Kidney (tissue), 14 donors: ENCODE results near the gene ARAP3. TPM values are rescaled to one million over a fixed set of nuclear protein-coding genes. Genes with fewer than 3 reads are reported as not detected.

Experiments
- DNase-seq, 5 donors: peaks; one replicate each; pipeline ENCODE4 v3.0.0-alpha.2; 2013 to 2020
- FAIRE-seq: peaks from 2 replicates; lab custom pipeline; 2012; peaks lifted over from hg19 to GRCh38; lab: Jason Lieb, UNC
- H3K27ac ChIP-seq, 2 donors: one replicate each; pipeline ENCODE4 v1.7.0; 2013; ENCODE audit warnings: low read depth in 2 of 2, low read length in 2 of 2, inconsistent platforms in 1 of 2
- H3K27me3 ChIP-seq: one replicate; pipeline ENCODE4 v1.7.1; 2013; ENCODE audit warnings: low read length, inconsistent platforms; ENCODE audit not compliant: control insufficient read depth, insufficient read depth
- H3K36me3 ChIP-seq, 3 donors: one replicate each; pipeline versions ENCODE4 v1.7.0 to v1.7.1; 2013; ENCODE audit warnings: low read length in 3 of 3, control low read depth in 1 of 3, inconsistent platforms in 1 of 3; ENCODE audit not compliant: insufficient read depth in 3 of 3, control insufficient read depth in 2 of 3
- H3K4me1 ChIP-seq, 3 donors: one replicate each; pipeline versions ENCODE4 v1.7.0 to v1.7.1; 2013; ENCODE audit warnings: low read length in 3 of 3, inconsistent platforms in 1 of 3, low read depth in 1 of 3; ENCODE audit not compliant: control insufficient read depth in 2 of 3, insufficient read depth in 2 of 3
- H3K4me3 ChIP-seq, 3 donors: one replicate each; pipeline versions ENCODE4 v1.7.0 to v1.8.1; 2013; ENCODE audit warnings: low read length in 3 of 3, control low read depth in 1 of 3, inconsistent platforms in 1 of 3
- H3K9ac ChIP-seq, 3 donors: one replicate each; pipeline versions ENCODE4 v1.7.0 to v1.7.1; 2013; ENCODE audit warnings: low read length in 3 of 3, control low read depth in 1 of 3, inconsistent platforms in 1 of 3
- H3K9me3 ChIP-seq, 3 donors: one replicate each; pipeline versions ENCODE4 v1.7.0 to v1.7.1; 2013; ENCODE audit warnings: low read length in 3 of 3, control low read depth in 1 of 3, inconsistent platforms in 1 of 3; ENCODE audit not compliant: control insufficient read depth in 2 of 3, insufficient read depth in 1 of 3
- intact Hi-C: fragments of 100-400 bp; cut with DNase I; formaldehyde crosslinking; loops from one replicate; pipeline ENCODE4 v1.11.1; 2022
- polyA plus RNA-seq: library from polyadenylated mRNA; stranded (reverse); fragments of 350-450 nt; fragmentation: Illumina TruSeq; extraction: RNeasy Lipid Tissue Mini Kit (QIAGEN cat#74804); gene quantifications from one replicate; pipeline ENCODE4 v1.2.3, GENCODE V29; 2014; ENCODE audit warnings: low read depth, low replicate concordance; ENCODE audit not compliant: insufficient read depth
- total RNA-seq: library from RNA; stranded (reverse); fragmentation: NEBNext Ultra II Directional; extraction: Animal tissue kit (Norgen Biotek cat#: 25700); gene quantifications from one replicate; pipeline ENCODE4 v1.2.1, GENCODE V29; 2021
- TF ChIP-seq, protein P1 (sequence below): IDR thresholded peaks from 3 replicates; pipeline ENCODE4 v1.5.1; 2012; ENCODE audit warnings: mild to moderate bottlenecking, moderate library complexity, borderline replicate concordance; ENCODE audit not compliant: insufficient read depth; ENCODE audit errors: extremely low read depth
- donor health status: control.
- donor health status: control.
- donor health status: control.
- donor health status: control.
- donor health status: control.
- donor health status: DM: yes; HTN: yes; CAD: no.
- donor health status: Normal renal cell carcinoma (clear cell type).

Gene ARAP3
- total and polyA plus RNA-seq, 2 donors from 2014 or later: 7.2 to 19.8 TPM

- TF ChIP-seq, protein P1, sequence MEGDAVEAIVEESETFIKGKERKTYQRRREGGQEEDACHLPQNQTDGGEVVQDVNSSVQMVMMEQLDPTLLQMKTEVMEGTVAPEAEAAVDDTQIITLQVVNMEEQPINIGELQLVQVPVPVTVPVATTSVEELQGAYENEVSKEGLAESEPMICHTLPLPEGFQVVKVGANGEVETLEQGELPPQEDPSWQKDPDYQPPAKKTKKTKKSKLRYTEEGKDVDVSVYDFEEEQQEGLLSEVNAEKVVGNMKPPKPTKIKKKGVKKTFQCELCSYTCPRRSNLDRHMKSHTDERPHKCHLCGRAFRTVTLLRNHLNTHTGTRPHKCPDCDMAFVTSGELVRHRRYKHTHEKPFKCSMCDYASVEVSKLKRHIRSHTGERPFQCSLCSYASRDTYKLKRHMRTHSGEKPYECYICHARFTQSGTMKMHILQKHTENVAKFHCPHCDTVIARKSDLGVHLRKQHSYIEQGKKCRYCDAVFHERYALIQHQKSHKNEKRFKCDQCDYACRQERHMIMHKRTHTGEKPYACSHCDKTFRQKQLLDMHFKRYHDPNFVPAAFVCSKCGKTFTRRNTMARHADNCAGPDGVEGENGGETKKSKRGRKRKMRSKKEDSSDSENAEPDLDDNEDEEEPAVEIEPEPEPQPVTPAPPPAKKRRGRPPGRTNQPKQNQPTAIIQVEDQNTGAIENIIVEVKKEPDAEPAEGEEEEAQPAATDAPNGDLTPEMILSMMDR: no peak
- Histone ChIP-seq H3K4me1 (peaks cover 0 to 5% (median 4%) of the 10 kb centered on the region in 3 donors), H3K9me3 (no peaks in the 10 kb centered on the region), H3K9ac (no peak overlapping the region), H3K27me3 (peaks cover 7% of the 10 kb centered on the region), H3K36me3 (no peaks in the 10 kb centered on the region), H3K27ac (no peak overlapping the region), H3K4me3 (no peak overlapping the region)
- FAIRE-seq (no peak), DNase-seq (no peak)
- intact Hi-C loops: loop anchor here (10.0 kb wide), 1 partner anchor 258 kb away; the partner anchor contains the start of gene PCDH12
Measured at GRCh38 chr5:141696431-141696830, 14.4 kb upstream of the ARAP3 start.

- TF ChIP-seq, protein P1: no peak
- peak in 3 of 5 donors; percentile 47 to 86 (median 58) for DNase-seq
- Histone ChIP-seq H3K36me3 (no peaks in the 10 kb centered on the region), H3K4me3 (no peak overlapping the region), H3K9me3 (no peaks in the 10 kb centered on the region), H3K4me1 (peaks cover 0 to 5% (median 4%) of the 10 kb centered on the region in 3 donors), H3K9ac (no peak overlapping the region), H3K27me3 (peaks cover 5% of the 10 kb centered on the region), H3K27ac (no peak overlapping the region)
- no peak for FAIRE-seq
- intact Hi-C loops: loop anchor here (10.0 kb wide), 1 partner anchor 259 kb away; the partner anchor contains the start of gene PCDH12
Measured at GRCh38 chr5:141695627-141696215, 13.7 kb upstream of the ARAP3 start.

- no peak for DNase-seq
- no peak for FAIRE-seq
- no peaks in the 10 kb centered on the region for H3K9me3 ChIP-seq
- H3K4me1 ChIP-seq: peaks cover 0 to 5% (median 4%) of the 10 kb centered on the region in 3 donors
- no peaks in the 10 kb centered on the region for H3K36me3 ChIP-seq
- intact Hi-C loops: loop anchor here (5.0 to 10.0 kb wide), 2 partner anchors 188 to 260 kb away; partner anchors contain the start of gene PCDH12
- peaks cover 2% of the 10 kb centered on the region for H3K27me3 ChIP-seq
- no peak overlapping the region for H3K27ac ChIP-seq
- TF ChIP-seq, protein P1: no peak
- H3K4me3 ChIP-seq: no peak overlapping the region
- no peak overlapping the region for H3K9ac ChIP-seq
Measured at GRCh38 chr5:141694479-141694878, 12.4 kb upstream of the ARAP3 start.
